ENCODE results near the gene ALPK3. TPM values are rescaled to one million over a fixed set of nuclear protein-coding genes. Genes with fewer than 3 reads are reported as not detected.
A peak's percentile ranks its signal among the peaks of the same experiment; 100 is the strongest.
"Not testable (repeated sequence)": the region's sequence is repeated elsewhere in the genome, so short reads cannot be mapped to it uniquely, and the experiment has no call there.

ALPK3 gene
- total and polyA plus RNA-seq, 4 donors, result 6.8 to 86.8 (median 44.1) TPM

DNA sequence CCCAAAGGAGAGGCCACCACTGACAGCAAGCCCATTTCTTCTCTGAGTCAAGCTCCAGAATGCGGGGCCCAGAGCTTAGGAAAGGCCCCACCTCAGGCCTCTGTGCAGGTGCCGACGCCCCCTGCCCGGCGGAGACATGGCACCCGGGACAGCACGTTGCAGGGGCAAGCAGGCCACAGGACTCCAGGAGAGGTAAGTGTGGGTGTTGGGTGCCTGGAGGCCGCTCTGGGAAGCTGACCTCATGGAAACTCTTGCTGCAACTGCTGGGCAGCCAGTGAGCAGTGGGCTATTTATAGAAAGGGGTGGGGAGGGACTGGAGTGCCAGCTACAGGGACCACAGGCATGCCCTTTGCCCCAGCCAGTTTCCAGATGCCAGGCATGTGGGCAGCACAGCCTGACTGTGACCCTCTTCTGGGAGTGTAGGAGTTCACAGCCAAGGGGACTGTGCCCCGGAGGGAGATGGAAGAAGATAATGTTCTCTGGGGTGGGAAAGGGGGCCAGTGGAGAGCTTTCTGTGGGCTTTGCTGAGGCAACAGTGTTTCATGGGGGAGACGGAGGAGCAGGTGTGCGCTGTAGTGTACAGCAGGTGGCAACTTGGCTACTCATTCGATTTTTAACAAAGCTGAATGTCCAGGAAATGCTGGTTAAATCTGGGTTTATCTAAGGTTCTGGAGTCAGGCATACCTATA lies 23.7 kb downstream of the ALPK3 start:
- Histone ChIP-seq H3K36me3 (ENCODE audit: control insufficient read depth in 1 of 2, insufficient read depth in 2 of 2, low read length in 1 of 2) (peaks cover 0 to 3% of the 10 kb centered on the region in 2 donors), H3K9me3 (ENCODE audit: control insufficient read depth, low read length) (no peaks in the 10 kb centered on the region), H3K27me3 (ENCODE audit: control insufficient read depth in 1 of 2, insufficient read depth in 2 of 2, low read length in 1 of 2) (no peaks in the 10 kb centered on the region), H3K4me3 (ENCODE audit: low read length in 2 of 2) (no peak overlapping the region), H3K4me1 (ENCODE audit: control insufficient read depth in 1 of 2, insufficient read depth in 2 of 2, low read length in 2 of 2) (peaks cover 0 to 5% of the 10 kb centered on the region in 2 donors), H3K27ac (ENCODE audit: low read depth in 1 of 2, low read length in 2 of 2) (peak overlapping the region; percentile 85 to 98)
- ATAC-seq (ENCODE audit: low FRiP score) (peak; percentile 89), DNase-seq (peak; percentile 91)
- intact Hi-C loops (cut with DNase I), result no loop called here
- WGBS, 2 donors, result 17 to 24% methylated on average over 12 of the region's 12 CpGs

DNA sequence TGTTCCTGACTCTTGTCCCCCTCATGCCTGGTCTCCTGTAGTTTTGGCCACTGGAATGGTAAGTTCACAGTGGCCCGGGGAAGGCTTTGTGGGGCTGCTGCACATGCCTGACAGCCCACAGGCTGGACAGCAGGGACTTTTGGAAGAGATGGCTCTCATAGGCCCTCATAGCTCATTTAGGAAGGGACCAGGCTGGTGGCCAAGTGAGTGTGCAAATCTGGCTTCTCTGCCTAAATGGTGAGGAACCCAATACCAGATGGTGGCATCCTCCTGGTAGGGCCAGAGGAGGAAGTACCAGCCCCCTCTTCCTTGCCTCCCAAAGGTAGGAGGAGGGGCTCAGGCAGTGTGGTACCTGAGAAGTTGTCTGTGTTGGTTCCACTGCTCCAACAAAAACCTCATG lies 25.6 kb downstream of the ALPK3 start:
- DNase-seq, result no peak
- Histone ChIP-seq H3K4me1 (ENCODE audit: control insufficient read depth in 1 of 2, insufficient read depth in 2 of 2, low read length in 2 of 2) (peaks cover 0 to 5% of the 10 kb centered on the region in 2 donors), H3K4me3 (ENCODE audit: low read length in 2 of 2) (no peak overlapping the region), H3K9me3 (ENCODE audit: control insufficient read depth, low read length) (no peaks in the 10 kb centered on the region), H3K36me3 (ENCODE audit: control insufficient read depth in 1 of 2, insufficient read depth in 2 of 2, low read length in 1 of 2) (peaks cover 0 to 2% of the 10 kb centered on the region in 2 donors), H3K27ac (ENCODE audit: low read depth in 1 of 2, low read length in 2 of 2) (peak overlapping the region; percentile 49 to 69), H3K27me3 (ENCODE audit: control insufficient read depth in 1 of 2, insufficient read depth in 2 of 2, low read length in 1 of 2) (no peaks in the 10 kb centered on the region)
- intact Hi-C loops (cut with DNase I), result no loop called here
- 61 to 79% methylated on average over 1 of the region's 1 CpG for WGBS, 2 donors
- ATAC-seq (ENCODE audit: low FRiP score), result no peak

DNA sequence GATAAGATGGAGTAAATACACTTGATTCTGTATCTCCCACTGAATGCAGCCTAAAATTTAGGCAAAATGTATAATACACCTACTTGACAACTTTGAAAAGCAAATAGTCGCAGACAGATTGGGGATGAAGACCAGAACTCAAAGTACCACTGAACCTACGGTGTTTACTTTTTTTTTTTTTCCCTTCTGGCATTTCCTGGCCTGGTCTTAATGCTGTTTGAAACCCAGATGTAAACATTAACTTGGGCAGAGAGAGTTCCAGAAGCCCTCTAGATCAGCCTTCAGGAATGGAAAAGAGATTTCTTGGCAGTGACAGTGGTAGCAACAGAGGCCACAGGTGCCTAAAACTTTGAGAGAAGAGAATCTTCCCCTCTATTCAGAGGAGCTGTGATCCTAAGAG lies 27.8 kb downstream of the ALPK3 start:
- no peaks in the 10 kb centered on the region for H3K36me3 ChIP-seq (ENCODE audit: control insufficient read depth in 1 of 2, insufficient read depth in 2 of 2, low read length in 1 of 2)
- no peak for ATAC-seq (ENCODE audit: low FRiP score)

DNA sequence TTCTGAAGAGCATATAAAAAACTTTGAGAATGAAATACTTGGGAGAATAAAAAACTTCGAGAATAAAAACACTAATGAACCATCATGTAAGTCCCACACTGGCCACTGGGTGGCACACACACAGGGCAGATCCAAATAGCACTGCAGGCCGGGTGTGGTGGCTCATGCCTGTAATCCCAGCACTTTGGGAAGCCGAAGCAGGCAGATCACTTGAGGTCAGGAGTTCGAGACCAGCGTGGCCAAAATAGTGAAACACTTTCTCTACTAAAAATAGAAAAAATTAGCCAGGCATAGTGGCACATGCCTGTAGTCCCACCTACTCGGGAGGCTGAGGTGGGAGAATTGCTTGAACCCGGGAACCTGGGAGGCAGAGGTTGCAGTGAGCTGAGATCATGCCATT lies 28.5 kb downstream of the ALPK3 start:
- peak; percentile 78 for ATAC-seq (ENCODE audit: low FRiP score)
- H3K9me3 ChIP-seq (ENCODE audit: control insufficient read depth, low read length); H3K4me3 ChIP-seq (ENCODE audit: low read length in 2 of 2); H3K36me3 ChIP-seq (ENCODE audit: control insufficient read depth in 1 of 2, insufficient read depth in 2 of 2, low read length in 1 of 2); H3K4me1 ChIP-seq (ENCODE audit: control insufficient read depth in 1 of 2, insufficient read depth in 2 of 2, low read length in 2 of 2); H3K27me3 ChIP-seq (ENCODE audit: control insufficient read depth in 1 of 2, insufficient read depth in 2 of 2, low read length in 1 of 2); intact Hi-C loops (cut with DNase I): not testable (repeated sequence)
- 50 to 58% methylated on average over 7 of the region's 7 CpGs for WGBS, 2 donors
- peak; percentile 80 to 83 for DNase-seq
- peak overlapping the region in 1 of 2 donors; percentile 59 for H3K27ac ChIP-seq (ENCODE audit: low read depth in 1 of 2, low read length in 2 of 2)

More for the DNA sequence above, 27.8 kb downstream of the ALPK3 start:
- Histone ChIP-seq H3K9me3 (ENCODE audit: control insufficient read depth, low read length) (no peaks in the 10 kb centered on the region), H3K4me1 (ENCODE audit: control insufficient read depth in 1 of 2, insufficient read depth in 2 of 2, low read length in 2 of 2) (peaks cover 0 to 5% of the 10 kb centered on the region in 2 donors), H3K4me3 (ENCODE audit: low read length in 2 of 2) (no peak overlapping the region), H3K27me3 (ENCODE audit: control insufficient read depth in 1 of 2, insufficient read depth in 2 of 2, low read length in 1 of 2) (no peaks in the 10 kb centered on the region), H3K27ac (ENCODE audit: low read depth in 1 of 2, low read length in 2 of 2) (peak overlapping the region in 1 of 2 donors; percentile 71)
- WGBS, 2 donors, result 13 to 18% methylated on average over 2 of the region's 2 CpGs
- intact Hi-C loops (cut with DNase I), result no loop called here
- no peak for DNase-seq

DNA sequence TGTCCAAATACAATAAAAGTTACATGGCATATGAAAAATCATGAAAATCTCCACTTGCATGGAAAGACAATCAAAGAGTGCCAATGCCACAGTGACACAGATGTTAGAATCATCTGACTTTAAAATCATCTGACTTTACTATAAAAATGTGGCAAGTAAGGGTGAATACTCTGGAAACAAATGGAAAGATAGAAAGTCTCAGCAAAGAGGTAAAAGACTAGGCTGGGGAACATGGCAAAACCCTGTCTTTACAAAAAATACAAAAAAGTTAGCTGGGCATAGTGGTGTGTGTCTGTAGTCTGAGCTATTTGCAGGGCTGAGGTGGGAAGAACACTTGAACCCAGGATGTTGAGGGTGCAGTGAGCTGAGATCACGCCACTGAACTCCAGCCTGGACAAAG lies 29.1 kb downstream of the ALPK3 start:
- H3K4me3 ChIP-seq (ENCODE audit: low read length in 2 of 2), result no peak overlapping the region
- H3K27ac ChIP-seq (ENCODE audit: low read depth in 1 of 2, low read length in 2 of 2), result peak overlapping the region in 1 of 2 donors; percentile 57
- no peaks in the 10 kb centered on the region for H3K36me3 ChIP-seq (ENCODE audit: control insufficient read depth in 1 of 2, insufficient read depth in 2 of 2, low read length in 1 of 2)
- peaks cover 0 to 5% of the 10 kb centered on the region in 2 donors for H3K4me1 ChIP-seq (ENCODE audit: control insufficient read depth in 1 of 2, insufficient read depth in 2 of 2, low read length in 2 of 2)
- H3K27me3 ChIP-seq (ENCODE audit: control insufficient read depth in 1 of 2, insufficient read depth in 2 of 2, low read length in 1 of 2), result no peaks in the 10 kb centered on the region
- intact Hi-C loops (cut with DNase I), result no loop called here
- WGBS, 2 donors, result 100% methylated on average over 1 of the region's 1 CpG
- no peaks in the 10 kb centered on the region for H3K9me3 ChIP-seq (ENCODE audit: control insufficient read depth, low read length)
- ATAC-seq (ENCODE audit: low FRiP score), result no peak
- no peak for DNase-seq

DNA sequence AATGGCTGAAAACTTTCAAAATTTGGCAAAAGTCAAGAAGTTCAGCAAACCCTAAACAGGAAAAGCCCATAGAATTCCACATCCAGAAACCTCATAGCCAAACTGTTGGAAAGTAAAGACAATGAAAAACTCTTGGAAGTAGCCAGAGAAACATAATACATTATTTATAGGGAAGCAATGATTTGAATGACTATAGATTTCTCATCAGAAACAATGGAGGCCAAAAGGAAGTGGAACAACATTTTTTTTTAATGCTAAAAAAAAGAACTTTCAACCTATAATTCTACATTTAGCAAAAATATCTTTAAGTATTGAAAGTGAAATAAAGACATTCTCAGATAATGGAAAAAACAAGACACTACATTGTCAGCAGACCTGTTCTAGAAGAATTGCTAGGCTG lies 30.2 kb downstream of the ALPK3 start:
- DNase-seq (no peak), ATAC-seq (ENCODE audit: low FRiP score) (no peak)
- Histone ChIP-seq H3K4me3 (ENCODE audit: low read length in 2 of 2) (no peak overlapping the region), H3K4me1 (ENCODE audit: control insufficient read depth in 1 of 2, insufficient read depth in 2 of 2, low read length in 2 of 2) (peaks cover 0 to 3% of the 10 kb centered on the region in 2 donors), H3K27ac (ENCODE audit: low read depth in 1 of 2, low read length in 2 of 2) (no peak overlapping the region), H3K36me3 (ENCODE audit: control insufficient read depth in 1 of 2, insufficient read depth in 2 of 2, low read length in 1 of 2) (no peaks in the 10 kb centered on the region), H3K9me3 (ENCODE audit: control insufficient read depth, low read length) (no peaks in the 10 kb centered on the region), H3K27me3 (ENCODE audit: control insufficient read depth in 1 of 2, insufficient read depth in 2 of 2, low read length in 1 of 2) (no peaks in the 10 kb centered on the region)
- intact Hi-C loops (cut with DNase I), result no loop called here

DNA sequence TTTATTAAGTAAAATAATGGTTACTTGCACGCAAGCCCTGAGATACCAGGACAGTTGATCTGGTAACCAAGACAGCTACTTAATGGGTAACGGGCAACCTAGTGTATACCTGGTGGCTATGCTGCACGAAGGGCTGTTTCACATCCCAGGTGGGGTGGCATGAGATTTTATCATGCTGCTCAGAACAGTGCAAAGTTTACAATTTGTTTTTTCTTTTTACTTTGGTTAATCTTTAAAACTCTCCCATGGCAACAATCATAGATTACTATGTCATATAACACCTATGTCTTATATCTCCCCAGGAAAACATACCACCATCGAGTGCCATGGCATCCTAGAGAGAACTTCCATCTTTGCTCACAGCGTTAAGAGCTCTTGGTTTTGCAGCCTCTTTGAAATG lies 35.1 kb downstream of the ALPK3 start:
- DNase-seq (no peak), ATAC-seq (ENCODE audit: low FRiP score) (no peak)
- no peak overlapping the region for H3K4me3 ChIP-seq (ENCODE audit: low read length in 2 of 2)
- H3K27ac ChIP-seq (ENCODE audit: low read depth in 1 of 2, low read length in 2 of 2), result peak overlapping the region in 1 of 2 donors; percentile 5
- no peaks in the 10 kb centered on the region for H3K4me1 ChIP-seq (ENCODE audit: control insufficient read depth in 1 of 2, insufficient read depth in 2 of 2, low read length in 2 of 2)
- H3K36me3 ChIP-seq (ENCODE audit: control insufficient read depth in 1 of 2, insufficient read depth in 2 of 2, low read length in 1 of 2), result peaks cover 0 to 3% of the 10 kb centered on the region in 2 donors
- no peaks in the 10 kb centered on the region for H3K9me3 ChIP-seq (ENCODE audit: control insufficient read depth, low read length)
- intact Hi-C loops (cut with DNase I), result no loop called here
- 90 to 91% methylated on average over 5 of the region's 5 CpGs for WGBS, 2 donors
- H3K27me3 ChIP-seq (ENCODE audit: control insufficient read depth in 1 of 2, insufficient read depth in 2 of 2, low read length in 1 of 2), result no peaks in the 10 kb centered on the region

DNA sequence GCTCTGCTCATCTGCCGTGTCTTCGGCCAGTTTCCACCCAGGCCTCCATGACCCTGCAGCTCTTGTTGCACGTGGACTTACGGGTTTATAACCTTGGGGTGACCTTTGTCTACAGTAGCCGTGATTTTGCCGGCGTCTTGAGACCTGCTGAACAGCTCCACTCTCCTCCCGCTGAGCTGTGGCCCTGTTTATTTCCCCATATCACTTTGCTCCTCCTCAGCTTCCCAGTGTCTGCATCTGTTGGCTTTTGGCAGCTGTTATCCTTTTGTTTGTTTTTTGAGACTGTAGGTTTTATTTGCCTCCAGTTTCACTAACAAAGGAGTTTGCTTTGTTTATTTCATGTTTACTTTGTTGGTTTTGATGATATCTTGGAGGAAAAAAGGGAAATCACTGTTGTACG lies 38.0 kb downstream of the ALPK3 start:
- Histone ChIP-seq H3K36me3 (ENCODE audit: control insufficient read depth in 1 of 2, insufficient read depth in 2 of 2, low read length in 1 of 2) (peaks cover 0 to 11% of the 10 kb centered on the region in 2 donors), H3K27me3 (ENCODE audit: control insufficient read depth in 1 of 2, insufficient read depth in 2 of 2, low read length in 1 of 2) (no peaks in the 10 kb centered on the region), H3K27ac (ENCODE audit: low read depth in 1 of 2, low read length in 2 of 2) (no peak overlapping the region), H3K4me1 (ENCODE audit: control insufficient read depth in 1 of 2, insufficient read depth in 2 of 2, low read length in 2 of 2) (no peaks in the 10 kb centered on the region), H3K9me3 (ENCODE audit: control insufficient read depth, low read length) (no peaks in the 10 kb centered on the region), H3K4me3 (ENCODE audit: low read length in 2 of 2) (no peak overlapping the region)
- WGBS, 2 donors, result 78 to 83% methylated on average over 9 of the region's 9 CpGs
- intact Hi-C loops (cut with DNase I), result no loop called here
- no peak for ATAC-seq (ENCODE audit: low FRiP score)
- no peak for DNase-seq

DNA sequence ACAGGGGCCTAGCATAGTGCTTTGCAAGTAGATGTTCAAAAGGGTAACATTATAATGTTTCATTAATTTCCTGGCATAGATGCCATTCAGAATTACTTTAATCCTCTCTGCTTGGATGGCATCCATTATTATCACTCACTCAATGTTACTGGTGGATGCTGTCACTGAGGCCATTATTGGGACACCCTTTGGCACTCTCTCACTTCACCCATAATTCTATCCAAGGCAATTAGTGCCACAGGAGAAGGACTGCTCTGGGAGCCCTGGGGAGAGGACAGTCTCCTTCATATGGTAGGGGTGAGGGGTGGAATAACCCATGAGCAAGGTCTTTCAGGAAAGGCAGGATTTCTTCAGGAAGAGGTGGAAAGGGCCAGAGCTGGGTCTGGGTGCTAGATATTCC lies 38.6 kb downstream of the ALPK3 start:
- Histone ChIP-seq H3K9me3 (ENCODE audit: control insufficient read depth, low read length) (no peaks in the 10 kb centered on the region), H3K27ac (ENCODE audit: low read depth in 1 of 2, low read length in 2 of 2) (no peak overlapping the region), H3K27me3 (ENCODE audit: control insufficient read depth in 1 of 2, insufficient read depth in 2 of 2, low read length in 1 of 2) (no peaks in the 10 kb centered on the region), H3K36me3 (ENCODE audit: control insufficient read depth in 1 of 2, insufficient read depth in 2 of 2, low read length in 1 of 2) (peaks cover 0 to 11% of the 10 kb centered on the region in 2 donors), H3K4me1 (ENCODE audit: control insufficient read depth in 1 of 2, insufficient read depth in 2 of 2, low read length in 2 of 2) (no peaks in the 10 kb centered on the region), H3K4me3 (ENCODE audit: low read length in 2 of 2) (no peak overlapping the region)
- DNase-seq (no peak), ATAC-seq (ENCODE audit: low FRiP score) (no peak)
- intact Hi-C loops (cut with DNase I), result no loop called here
